Measurements from ENCODE around the gene YES1. TPM values are rescaled to one million over a fixed set of nuclear protein-coding genes. Genes with fewer than 3 reads are reported as not detected.
A peak's percentile ranks its signal among the peaks of the same experiment; 100 is the strongest.
"Not testable (repeated sequence)": the region's sequence is repeated elsewhere in the genome, so short reads cannot be mapped to it uniquely, and the experiment has no call there.

Gene YES1
- total and polyA plus RNA-seq, 2 of the 13 experiments (the other 11 are each of a cell fraction or from before 2014, with no cell fraction given): 17.2 to 70.8 TPM

DNA sequence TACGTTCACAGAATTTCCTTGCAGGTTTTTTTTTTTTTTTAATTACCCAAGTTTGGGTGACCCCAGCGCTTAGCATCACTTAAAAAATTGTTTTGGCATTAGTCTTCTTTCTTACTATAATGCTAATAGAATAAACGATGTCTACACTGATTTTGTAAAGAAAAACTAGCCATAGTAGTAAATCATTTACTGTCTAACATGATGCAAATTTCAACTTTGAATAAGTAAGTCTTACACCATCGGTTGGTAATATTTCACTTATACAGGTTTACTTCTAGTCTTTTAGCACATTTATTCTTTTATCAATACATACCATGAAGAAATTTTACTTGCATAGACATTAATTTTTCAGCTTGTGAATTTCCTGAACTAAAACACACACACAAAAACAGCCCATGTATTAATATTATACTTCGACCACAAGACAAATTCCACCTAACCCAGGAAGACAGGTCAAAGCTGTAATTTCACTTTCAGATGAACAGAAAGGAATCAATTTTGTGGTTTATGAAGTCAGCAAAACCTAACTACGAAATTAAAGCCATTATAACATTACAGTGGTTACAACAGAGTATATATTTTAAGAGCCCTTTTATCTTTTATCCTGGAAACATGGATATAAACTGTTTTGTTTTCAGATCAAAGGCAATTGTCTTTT lies 1.9 kb downstream of the YES1 start (continued):
- TF ChIP-seq, protein P1, sequence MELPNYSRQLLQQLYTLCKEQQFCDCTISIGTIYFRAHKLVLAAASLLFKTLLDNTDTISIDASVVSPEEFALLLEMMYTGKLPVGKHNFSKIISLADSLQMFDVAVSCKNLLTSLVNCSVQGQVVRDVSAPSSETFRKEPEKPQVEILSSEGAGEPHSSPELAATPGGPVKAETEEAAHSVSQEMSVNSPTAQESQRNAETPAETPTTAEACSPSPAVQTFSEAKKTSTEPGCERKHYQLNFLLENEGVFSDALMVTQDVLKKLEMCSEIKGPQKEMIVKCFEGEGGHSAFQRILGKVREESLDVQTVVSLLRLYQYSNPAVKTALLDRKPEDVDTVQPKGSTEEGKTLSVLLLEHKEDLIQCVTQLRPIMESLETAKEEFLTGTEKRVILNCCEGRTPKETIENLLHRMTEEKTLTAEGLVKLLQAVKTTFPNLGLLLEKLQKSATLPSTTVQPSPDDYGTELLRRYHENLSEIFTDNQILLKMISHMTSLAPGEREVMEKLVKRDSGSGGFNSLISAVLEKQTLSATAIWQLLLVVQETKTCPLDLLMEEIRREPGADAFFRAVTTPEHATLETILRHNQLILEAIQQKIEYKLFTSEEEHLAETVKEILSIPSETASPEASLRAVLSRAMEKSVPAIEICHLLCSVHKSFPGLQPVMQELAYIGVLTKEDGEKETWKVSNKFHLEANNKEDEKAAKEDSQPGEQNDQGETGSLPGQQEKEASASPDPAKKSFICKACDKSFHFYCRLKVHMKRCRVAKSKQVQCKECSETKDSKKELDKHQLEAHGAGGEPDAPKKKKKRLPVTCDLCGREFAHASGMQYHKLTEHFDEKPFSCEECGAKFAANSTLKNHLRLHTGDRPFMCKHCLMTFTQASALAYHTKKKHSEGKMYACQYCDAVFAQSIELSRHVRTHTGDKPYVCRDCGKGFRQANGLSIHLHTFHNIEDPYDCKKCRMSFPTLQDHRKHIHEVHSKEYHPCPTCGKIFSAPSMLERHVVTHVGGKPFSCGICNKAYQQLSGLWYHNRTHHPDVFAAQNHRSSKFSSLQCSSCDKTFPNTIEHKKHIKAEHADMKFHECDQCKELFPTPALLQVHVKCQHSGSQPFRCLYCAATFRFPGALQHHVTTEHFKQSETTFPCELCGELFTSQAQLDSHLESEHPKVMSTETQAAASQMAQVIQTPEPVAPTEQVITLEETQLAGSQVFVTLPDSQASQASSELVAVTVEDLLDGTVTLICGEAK (IDR thresholded peaks at IDR 0.05): no peak
- TF ChIP-seq, protein P1 (CRISPR knock-in tag; IDR thresholded peaks at IDR 0.05): no peak

DNA sequence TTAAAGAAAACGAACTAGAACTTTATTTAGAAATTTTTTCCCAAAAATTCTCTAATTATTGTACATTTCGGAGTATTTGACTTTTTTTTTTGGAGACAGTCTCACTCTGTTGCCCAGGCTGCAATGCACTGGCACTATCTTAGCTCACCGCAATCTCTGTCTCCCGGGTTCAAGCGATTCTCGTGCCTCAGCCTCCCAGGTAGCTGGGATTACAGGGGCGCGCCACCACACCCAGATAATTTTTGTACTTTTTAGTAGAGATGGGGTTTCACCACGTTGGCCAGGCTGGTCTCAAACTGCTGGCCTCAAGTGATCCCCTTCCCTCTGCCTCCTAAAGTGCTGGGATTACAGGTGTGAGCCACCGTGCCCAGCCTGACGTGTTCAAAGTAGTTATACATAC lies 2.8 kb downstream of the YES1 start:
- ATAC-seq; H3K27me3 ChIP-seq (ENCODE audit: control insufficient read depth in 1 of 2, insufficient read depth in 2 of 2, low read length in 2 of 2); POLR2A ChIA-PET; H3K36me3 ChIP-seq (replicated peaks in 1 of 2; ENCODE audit: control insufficient read depth in 1 of 2, insufficient read depth in 2 of 2, low read length in 2 of 2); intact Hi-C loops (cut with micrococcal nuclease; ENCODE audit: unreplicated experiment); CTCF ChIA-PET (ENCODE audit: low intra/inter-chr PET ratio, low total read pairs); BruUV-seq (replicated peaks); FAIRE-seq; DNase-seq (ENCODE audit: low spot score); H3K9ac ChIP-seq (ENCODE audit: insufficient read depth, low read depth, low read length); H2AFZ ChIP-seq (ENCODE audit: low read length); H3K9me3 ChIP-seq (ENCODE audit: low read length); in situ Hi-C loops (cut with HindIII; ENCODE audit: extremely low pct_ligation_motif_present, low pct_unique_long_range_greater_than_20kb): not testable (repeated sequence)
- TF ChIP-seq ZNF460 (CRISPR knock-in tag; IDR thresholded peaks at IDR 0.05; ENCODE audit: borderline replicate concordance): 0 out of 2 replicates have a peak, but pooled peaks have one; percentile 39
- Histone ChIP-seq H3K4me1 (ENCODE audit: insufficient read depth, low read length) (peaks cover 59% of the 10 kb centered on the region), H3K4me2 (ENCODE audit: low read depth, low read length) (peak overlapping the region; percentile 96), H3K79me2 (ENCODE audit: insufficient read depth, low read length) (peaks cover 76% of the 10 kb centered on the region), H3K27ac (ENCODE audit: extremely low read length, insufficient read depth, low read length) (peak overlapping the region; percentile 89), H3K4me3 (replicated peaks in 1 of 3; ENCODE audit: insufficient read depth in 1 of 3, low read depth in 2 of 3, low read length in 3 of 3) (peak overlapping the region in 2 of 3 experiments; percentile 99; a peak in 2 of 6 replicates), H4K20me1 (ENCODE audit: insufficient read depth, low read length) (peaks cover 24% of the 10 kb centered on the region)
- 88% methylated on average over 11 of the region's 11 CpGs for WGBS (ENCODE audit: low lambda C conversion rate)

Measured in HepG2 (cell line).